AG09319 (cell line): ENCODE data around the gene SUSD4.

Experiments
- DNase-seq: peaks from one replicate; pipeline ENCODE4 v3.0.0-alpha.2; 2010; ENCODE audit warnings: low read depth; ENCODE audit errors: extremely low read depth
- CTCF ChIP-seq: IDR thresholded peaks from 2 replicates; pipeline ENCODE4 v1.5.1; 2011; ENCODE audit warnings: low read depth, mild to moderate bottlenecking, inconsistent platforms, low read length, moderate library complexity

The SUSD4 gene

GRCh38 chr1:223216531-223217205 lies 147.3 kb downstream of the SUSD4 start:
- TF ChIP-seq CTCF: no peak

GRCh38 chr1:223216074-223216473 lies 147.9 kb downstream of the SUSD4 start:
- no peak for TF ChIP-seq CTCF
- no peak for DNase-seq

More at GRCh38 chr1:223216531-223217205, 147.3 kb downstream of the SUSD4 start:
- no peak for DNase-seq

GRCh38 chr1:223215026-223215425 lies 148.9 kb downstream of the SUSD4 start:
- DNase-seq: no peak
- no peak for TF ChIP-seq CTCF

GRCh38 chr1:223214261-223214807 lies 149.6 kb downstream of the SUSD4 start:
- DNase-seq: no peak
- no peak for TF ChIP-seq CTCF

GRCh38 chr1:223212441-223212840 lies 151.5 kb downstream of the SUSD4 start:
- no peak for DNase-seq
- no peak for TF ChIP-seq CTCF

GRCh38 chr1:223211323-223211985 lies 152.5 kb downstream of the SUSD4 start:
- TF ChIP-seq CTCF: no peak
- DNase-seq: no peak

- no peak for TF ChIP-seq CTCF
- no peak for DNase-seq
Observed at GRCh38 chr1:223210788-223211120, 153.2 kb downstream of the SUSD4 start.
